NT2/D1 (cell line): Measurements from ENCODE around the gene OR51D1.

ENCODE experiments used
- DNase-seq: peaks from one replicate; pipeline ENCODE4 v3.0.0-alpha.2; 2011; ENCODE audit warnings: low read depth, low spot score
- H3K27me3 ChIP-seq: 2 replicates; pipeline ENCODE4 v1.6.0; 2011; ENCODE audit warnings: mild to moderate bottlenecking; ENCODE audit not compliant: insufficient read length, insufficient read depth
- H3K36me3 ChIP-seq: 2 replicates; pipeline ENCODE4 v1.6.1; 2011; ENCODE audit warnings: mild to moderate bottlenecking, low read length, mixed read lengths; ENCODE audit not compliant: insufficient read depth, insufficient read length
- H3K4me1 ChIP-seq: 2 replicates; pipeline ENCODE4 v1.5.1; 2011; ENCODE audit not compliant: insufficient read depth, insufficient read length
- H3K4me3 ChIP-seq: 2 replicates; pipeline ENCODE4 v1.5.1; 2011; ENCODE audit warnings: low read depth; ENCODE audit not compliant: insufficient read length
- H3K9ac ChIP-seq: 2 replicates; pipeline ENCODE4 v1.6.0; 2011; ENCODE audit warnings: low read depth; ENCODE audit not compliant: insufficient read length
- H3K9me3 ChIP-seq: 2 replicates; pipeline ENCODE4 v1.5.1; 2011; ENCODE audit warnings: mild to moderate bottlenecking, low read length; ENCODE audit not compliant: insufficient read depth
- SUZ12 ChIP-seq: IDR thresholded peaks from 2 replicates; pipeline ENCODE4 v1.6.1; 2011; ENCODE audit not compliant: insufficient read length, insufficient read depth; ENCODE audit errors: extremely low read depth
- YY1 ChIP-seq: IDR thresholded peaks from 2 replicates; pipeline ENCODE4 v1.6.1; 2011; ENCODE audit not compliant: insufficient read length, insufficient read depth
- ZNF274 ChIP-seq: IDR thresholded peaks from 2 replicates; pipeline ENCODE4 v1.6.1; 2011; ENCODE audit warnings: mild to moderate bottlenecking, low read depth, low read length

OR51D1 gene

DNA sequence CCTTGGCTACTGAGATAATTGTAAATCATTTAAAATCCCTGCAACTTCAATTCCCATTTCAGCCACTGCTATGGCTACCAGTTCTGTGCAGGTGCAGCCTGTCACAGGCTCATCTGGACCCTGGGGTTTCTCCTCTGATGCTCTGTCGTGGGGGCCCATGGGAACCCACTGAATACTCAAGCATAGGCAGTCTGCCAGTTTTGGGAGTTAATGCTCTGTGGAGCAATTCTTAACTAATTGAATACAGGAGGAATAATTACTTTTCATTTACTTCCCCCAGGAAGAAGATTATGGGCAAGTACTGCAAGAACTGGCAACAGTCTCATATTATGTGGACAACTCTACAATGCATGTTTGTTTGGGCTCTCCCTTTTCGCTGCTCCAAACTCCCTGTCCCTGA lies 34.5 kb downstream of the OR51D1 start:
- Histone ChIP-seq H3K9me3 (no peaks in the 10 kb centered on the region), H3K9ac (no peak overlapping the region), H3K4me3 (no peak overlapping the region), H3K36me3 (no peaks in the 10 kb centered on the region), H3K27me3 (no peaks in the 10 kb centered on the region), H3K4me1 (no peaks in the 10 kb centered on the region)
- TF ChIP-seq YY1, result no peak
- no peak for TF ChIP-seq ZNF274
- TF ChIP-seq SUZ12, result no peak
- DNase-seq, result no peak

DNA sequence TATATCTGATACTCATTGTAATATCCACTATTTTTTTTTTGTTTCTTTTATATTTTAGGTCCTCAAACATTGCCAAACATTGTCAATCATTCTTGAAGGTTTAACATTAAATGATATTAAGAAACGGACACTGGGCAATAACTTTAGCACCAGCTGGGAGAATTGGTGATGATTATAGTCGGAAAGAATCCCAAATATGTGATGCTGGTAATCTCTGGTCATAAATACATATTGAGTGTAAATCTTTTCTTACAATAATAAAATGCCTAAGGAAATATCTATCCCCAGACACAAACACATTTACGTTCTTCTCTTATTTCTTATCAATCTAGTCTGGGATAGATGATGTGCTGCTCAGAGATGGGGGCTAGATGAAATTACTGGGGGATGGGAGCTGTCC lies 35.2 kb downstream of the OR51D1 start:
- no peaks in the 10 kb centered on the region for H3K9me3 ChIP-seq
- H3K4me1 ChIP-seq, result no peaks in the 10 kb centered on the region
- no peaks in the 10 kb centered on the region for H3K27me3 ChIP-seq
- DNase-seq, result no peak
- H3K9ac ChIP-seq, result no peak overlapping the region
- H3K36me3 ChIP-seq, result no peaks in the 10 kb centered on the region
- H3K4me3 ChIP-seq, result no peak overlapping the region
- TF ChIP-seq ZNF274 (no peak), YY1 (no peak), SUZ12 (no peak)

DNA sequence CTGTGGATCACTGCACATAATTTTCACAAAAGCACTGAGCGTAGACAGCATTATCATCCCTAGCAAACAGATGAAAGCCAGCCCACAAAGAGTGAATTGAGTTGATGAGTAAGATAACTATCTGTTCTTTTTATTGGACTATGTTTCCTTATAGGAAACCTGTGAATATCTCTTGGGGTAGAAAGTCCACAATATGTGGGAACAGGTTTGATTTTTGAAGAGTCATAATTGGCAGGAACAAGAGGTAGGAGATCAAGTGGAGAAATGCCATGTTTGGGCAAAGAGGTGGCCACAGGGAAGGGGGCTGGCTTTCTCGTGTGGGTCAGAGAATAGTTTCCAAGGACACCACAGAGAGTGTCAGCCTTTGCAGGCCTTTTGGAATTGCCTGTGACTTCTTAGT lies 36.5 kb downstream of the OR51D1 start:
- TF ChIP-seq SUZ12 (no peak), YY1 (no peak), ZNF274 (no peak)
- Histone ChIP-seq H3K9ac (no peak overlapping the region), H3K27me3 (no peaks in the 10 kb centered on the region), H3K36me3 (no peaks in the 10 kb centered on the region), H3K4me3 (no peak overlapping the region), H3K9me3 (no peaks in the 10 kb centered on the region), H3K4me1 (no peaks in the 10 kb centered on the region)
- no peak for DNase-seq

DNA sequence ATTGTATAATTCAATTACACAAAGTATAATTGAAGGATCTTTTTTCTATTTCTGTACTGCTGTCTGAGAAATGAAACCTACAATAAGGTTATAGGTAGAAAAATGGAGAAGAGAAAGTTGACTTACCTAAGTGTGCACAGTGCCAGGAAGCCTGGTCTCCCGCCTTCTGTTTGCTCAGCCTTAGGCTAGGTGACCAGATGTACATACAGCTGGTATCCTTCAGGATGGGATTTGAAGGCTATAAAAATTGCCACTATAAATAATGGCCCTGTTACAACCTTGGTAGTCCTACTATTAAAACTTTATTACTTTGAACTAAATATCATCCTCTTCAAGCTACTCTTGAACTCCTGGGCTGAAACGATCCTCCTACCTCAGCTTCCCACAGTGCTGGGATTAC lies 40.7 kb downstream of the OR51D1 start:
- H3K4me3 ChIP-seq, result no peak overlapping the region
- H3K9ac ChIP-seq, result no peak overlapping the region
- H3K36me3 ChIP-seq, result no peaks in the 10 kb centered on the region
- DNase-seq, result no peak
- H3K27me3 ChIP-seq, result no peaks in the 10 kb centered on the region
- H3K9me3 ChIP-seq, result no peaks in the 10 kb centered on the region
- H3K4me1 ChIP-seq, result no peaks in the 10 kb centered on the region
- no peak for TF ChIP-seq YY1
- TF ChIP-seq ZNF274, result no peak
- TF ChIP-seq SUZ12, result no peak

DNA sequence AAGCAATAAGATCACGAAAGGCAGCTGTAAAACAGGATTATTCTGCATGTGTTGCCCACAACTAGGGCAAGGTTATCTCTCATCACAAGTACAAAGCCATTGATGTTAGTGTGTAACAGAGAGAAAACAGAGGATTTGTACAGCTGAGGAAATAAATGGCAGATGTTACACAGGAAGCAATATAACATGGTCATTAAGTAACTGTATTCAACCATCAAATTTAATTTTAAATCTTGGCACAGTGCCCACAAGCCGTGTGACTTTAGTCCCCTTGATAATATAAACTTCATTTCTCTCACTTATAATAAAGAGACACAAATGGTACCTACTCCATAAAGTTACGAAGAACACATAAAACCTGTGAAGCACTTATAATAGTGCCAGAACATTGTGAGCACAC lies 43.1 kb downstream of the OR51D1 start:
- Histone ChIP-seq H3K4me1 (no peaks in the 10 kb centered on the region), H3K9ac (no peak overlapping the region), H3K36me3 (no peaks in the 10 kb centered on the region), H3K9me3 (no peaks in the 10 kb centered on the region), H3K4me3 (no peak overlapping the region), H3K27me3 (no peaks in the 10 kb centered on the region)
- no peak for DNase-seq
- no peak for TF ChIP-seq YY1
- TF ChIP-seq SUZ12, result no peak
- TF ChIP-seq ZNF274, result no peak

DNA sequence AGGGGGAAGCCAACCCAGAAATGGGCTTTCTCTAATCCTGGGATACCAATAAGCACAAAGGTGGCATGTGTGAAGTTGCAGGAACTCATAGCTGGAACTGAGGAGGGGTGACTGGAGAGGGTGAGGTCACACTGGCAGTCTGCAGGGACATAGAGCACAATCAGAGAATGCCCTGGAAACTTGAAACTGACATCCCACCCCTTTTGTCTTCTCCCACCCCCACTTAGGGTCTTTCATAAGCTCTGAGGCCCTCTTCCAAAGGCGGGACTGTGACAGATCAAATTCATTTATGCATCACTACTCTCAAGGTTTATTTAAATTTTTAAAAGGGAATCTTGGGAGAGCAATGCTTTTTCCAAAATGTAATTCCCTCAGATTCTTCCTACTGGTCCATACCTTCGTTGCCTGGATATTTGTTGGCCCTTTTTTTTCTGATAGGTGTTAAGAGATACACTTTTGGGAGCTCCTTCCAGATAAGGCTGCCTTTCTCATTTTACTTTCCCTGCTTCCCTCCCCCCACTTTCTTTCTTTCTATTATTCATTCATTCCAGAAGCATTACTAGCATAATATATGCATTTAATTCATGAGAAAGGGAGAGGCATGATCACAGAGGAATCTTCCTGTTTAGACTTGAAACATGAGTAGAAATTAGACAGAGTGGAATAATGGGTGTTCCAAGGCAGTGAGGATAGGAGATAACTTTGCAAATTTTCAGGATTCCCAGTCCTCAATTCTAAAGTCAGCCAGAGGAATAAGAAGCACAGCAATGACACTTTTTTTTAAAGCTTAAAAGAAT lies 45.5 kb downstream of the OR51D1 start:
- Histone ChIP-seq H3K27me3 (no peaks in the 10 kb centered on the region), H3K4me3 (no peak overlapping the region), H3K36me3 (no peaks in the 10 kb centered on the region), H3K4me1 (no peaks in the 10 kb centered on the region), H3K9me3 (no peaks in the 10 kb centered on the region), H3K9ac (no peak overlapping the region)
- TF ChIP-seq ZNF274 (no peak), SUZ12 (no peak)
- no peak for DNase-seq

DNA sequence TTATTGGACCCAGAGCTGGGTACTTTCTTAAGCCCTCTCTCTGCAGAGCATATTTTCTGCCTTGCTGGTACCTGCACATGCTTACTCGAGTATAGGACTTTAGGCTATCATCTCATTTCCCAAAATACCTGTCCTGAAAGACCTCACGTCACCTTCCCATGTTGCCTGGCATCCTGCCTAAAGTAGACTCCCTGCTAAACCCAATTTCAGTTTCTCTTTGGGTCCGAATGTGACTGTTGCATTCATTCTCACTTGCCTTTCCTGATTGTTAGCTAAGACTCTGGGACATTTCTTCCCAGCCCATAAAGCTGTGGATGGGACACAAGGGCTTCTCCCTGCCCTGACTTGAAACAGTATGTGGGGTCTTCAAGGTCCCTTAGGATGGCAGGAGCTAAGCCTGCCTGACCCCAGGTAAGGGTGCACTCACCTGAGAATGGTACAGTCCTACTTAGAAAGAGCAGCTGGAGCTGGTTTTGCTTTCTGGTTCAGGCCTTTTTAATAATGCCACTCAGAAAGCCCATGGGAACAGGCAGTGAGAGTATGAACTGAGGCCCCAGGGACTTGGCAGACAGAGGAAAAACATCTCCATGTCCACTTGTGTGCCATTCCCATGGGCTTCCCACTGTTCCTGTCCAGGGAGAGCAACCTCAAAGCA lies 47.5 kb downstream of the OR51D1 start:
- no peak overlapping the region for H3K9ac ChIP-seq
- no peaks in the 10 kb centered on the region for H3K4me1 ChIP-seq
- no peaks in the 10 kb centered on the region for H3K36me3 ChIP-seq
- TF ChIP-seq YY1, result no peak
- TF ChIP-seq ZNF274, result no peak
- TF ChIP-seq SUZ12, result no peak
- H3K9me3 ChIP-seq, result no peaks in the 10 kb centered on the region
- DNase-seq, result no peak
- no peak overlapping the region for H3K4me3 ChIP-seq
- H3K27me3 ChIP-seq, result no peaks in the 10 kb centered on the region
